Stimulated activated CD4-positive, alpha-beta T cell treated with anti-CD3 and anti-CD28 coated beads, Interleukin-4, amount 100 ng/mL, for 48 hours (primary cell): ENCODE data around the gene TNFRSF1B.

Experiments
- DNase-seq, 2 donors: peaks; one replicate each; pipeline ENCODE4 v3.0.0-alpha.2; 2020; ENCODE audit warnings: low read depth in 2 of 2

Gene TNFRSF1B

DNA sequence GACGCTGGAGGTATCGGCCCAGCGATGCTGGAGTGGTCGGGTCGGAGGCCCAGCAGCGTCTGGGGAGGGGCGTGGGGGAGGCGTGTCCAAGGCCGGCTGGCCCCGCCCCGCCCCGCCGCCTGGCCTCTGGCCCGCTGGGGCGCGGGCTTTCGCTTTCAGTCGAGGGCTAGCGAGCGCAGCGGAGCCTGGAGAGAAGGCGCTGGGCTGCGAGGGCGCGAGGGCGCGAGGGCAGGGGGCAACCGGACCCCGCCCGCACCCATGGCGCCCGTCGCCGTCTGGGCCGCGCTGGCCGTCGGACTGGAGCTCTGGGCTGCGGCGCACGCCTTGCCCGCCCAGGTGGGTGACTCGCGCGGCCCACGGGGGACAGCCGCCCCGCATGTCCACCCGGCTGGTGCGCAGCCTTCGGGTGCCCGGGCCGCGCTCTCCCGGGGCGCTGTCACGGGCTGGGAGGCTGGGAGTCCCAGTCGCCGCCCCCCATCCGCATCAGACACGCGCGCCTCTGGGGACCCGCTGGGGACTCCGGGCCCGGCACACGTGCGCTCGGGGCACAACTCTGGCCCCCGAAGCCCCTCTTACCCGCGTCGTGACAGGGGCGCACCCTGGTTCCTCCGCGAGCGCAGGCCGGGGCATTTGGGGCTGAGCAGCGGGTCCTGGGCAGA is at the start of gene TNFRSF1B:
Gene TNFRSF1B (plus strand): TSS at position 158 of the 659 bp plus-strand sequence. CDS start 101 bp downstream, at position 259.
- peak; percentile 64 to 67 for DNase-seq

DNA sequence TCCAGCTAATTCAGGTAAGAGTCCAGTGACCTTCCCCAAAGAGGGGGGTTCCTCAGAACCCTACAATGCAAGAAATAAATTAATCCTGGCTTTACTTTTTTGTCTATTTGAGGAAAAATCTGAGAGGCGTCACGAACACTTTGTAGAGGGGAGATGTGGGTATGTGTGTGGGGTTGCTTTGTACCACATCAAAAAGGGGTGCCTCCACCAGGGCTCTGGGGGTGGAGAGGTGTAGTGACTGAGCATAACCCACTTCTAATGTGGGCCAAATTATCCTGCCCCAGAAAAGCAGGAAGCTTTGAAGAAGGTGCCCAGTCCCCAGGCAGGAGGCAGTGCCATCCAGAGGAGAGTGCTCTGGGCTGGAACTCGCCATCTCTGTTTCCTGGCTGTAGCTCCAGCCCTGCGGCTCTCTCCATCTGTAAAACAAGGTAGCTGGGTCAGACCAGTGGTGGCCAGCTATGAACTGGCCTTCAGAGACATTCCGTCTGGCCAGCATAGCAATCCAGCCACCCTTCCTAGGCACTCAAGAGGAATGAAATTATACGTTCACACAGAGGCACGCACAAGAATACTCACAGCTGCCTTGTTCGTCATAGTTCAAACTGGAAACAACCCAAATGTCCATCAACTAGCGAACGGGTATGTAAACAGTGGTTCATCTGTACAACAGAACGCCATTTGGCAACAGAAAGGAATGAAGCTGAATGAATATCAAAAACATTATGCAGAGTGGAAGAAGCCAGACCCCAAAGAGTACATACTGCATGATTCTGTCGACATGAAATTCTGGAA is 45.4 kb upstream of the TNFRSF1B start:
- no peak for DNase-seq

DNA sequence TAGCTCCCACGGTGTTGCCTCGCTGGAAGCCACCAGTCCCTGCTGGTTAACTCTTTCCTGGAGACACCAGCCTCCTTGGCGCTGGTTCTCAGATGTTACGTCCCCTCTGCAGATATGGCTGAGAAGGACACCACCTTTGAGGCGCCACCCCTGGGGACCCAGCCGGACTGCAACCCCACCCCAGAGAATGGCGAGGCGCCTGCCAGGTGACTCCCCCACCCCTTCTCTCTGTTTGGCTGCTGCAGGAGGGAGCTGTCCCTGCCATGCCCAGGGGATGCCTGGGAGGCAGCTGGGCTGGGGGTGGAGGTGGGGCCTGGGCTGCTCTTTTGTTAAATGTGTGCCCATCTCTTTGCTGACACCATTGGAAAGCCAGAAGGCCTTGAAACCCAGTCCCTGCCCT is 43.6 kb upstream of the TNFRSF1B start:
- no peak for DNase-seq

DNA sequence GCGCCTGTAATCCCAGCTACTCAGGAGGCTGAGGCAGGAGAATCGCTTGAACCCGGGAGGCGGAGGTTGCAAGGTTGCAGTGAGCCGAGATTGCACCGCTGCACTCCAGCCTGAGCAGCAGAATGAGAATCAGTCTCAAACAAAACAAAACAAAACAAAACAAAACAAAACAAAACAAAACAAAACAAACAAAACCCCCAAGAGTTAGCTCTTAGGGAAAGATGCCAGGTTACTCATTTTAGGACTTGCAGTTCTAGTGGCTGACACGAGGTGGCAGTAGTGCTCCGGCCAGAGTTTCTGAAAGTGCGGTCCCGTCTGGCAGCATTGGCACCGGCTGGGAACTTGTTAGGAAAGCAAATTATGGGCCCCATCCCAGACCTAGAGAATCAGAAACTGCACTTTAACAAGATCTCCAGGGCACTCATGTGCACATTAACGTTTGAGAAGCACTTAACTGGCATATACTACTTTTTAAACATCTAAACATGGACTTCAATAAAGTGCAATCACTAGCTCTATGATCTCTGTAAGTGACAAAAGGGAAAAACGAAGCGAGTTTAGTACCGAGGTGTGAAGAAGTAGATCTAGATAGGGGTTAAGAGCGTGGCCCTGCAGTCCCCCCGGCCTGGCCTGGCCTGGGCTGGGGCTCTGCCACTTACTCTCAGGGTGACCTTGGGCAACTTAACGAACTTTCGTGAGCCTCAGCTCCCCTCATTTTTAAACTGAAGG is 41.9 kb upstream of the TNFRSF1B start:
- DNase-seq, result peak; percentile 55 to 72

DNA sequence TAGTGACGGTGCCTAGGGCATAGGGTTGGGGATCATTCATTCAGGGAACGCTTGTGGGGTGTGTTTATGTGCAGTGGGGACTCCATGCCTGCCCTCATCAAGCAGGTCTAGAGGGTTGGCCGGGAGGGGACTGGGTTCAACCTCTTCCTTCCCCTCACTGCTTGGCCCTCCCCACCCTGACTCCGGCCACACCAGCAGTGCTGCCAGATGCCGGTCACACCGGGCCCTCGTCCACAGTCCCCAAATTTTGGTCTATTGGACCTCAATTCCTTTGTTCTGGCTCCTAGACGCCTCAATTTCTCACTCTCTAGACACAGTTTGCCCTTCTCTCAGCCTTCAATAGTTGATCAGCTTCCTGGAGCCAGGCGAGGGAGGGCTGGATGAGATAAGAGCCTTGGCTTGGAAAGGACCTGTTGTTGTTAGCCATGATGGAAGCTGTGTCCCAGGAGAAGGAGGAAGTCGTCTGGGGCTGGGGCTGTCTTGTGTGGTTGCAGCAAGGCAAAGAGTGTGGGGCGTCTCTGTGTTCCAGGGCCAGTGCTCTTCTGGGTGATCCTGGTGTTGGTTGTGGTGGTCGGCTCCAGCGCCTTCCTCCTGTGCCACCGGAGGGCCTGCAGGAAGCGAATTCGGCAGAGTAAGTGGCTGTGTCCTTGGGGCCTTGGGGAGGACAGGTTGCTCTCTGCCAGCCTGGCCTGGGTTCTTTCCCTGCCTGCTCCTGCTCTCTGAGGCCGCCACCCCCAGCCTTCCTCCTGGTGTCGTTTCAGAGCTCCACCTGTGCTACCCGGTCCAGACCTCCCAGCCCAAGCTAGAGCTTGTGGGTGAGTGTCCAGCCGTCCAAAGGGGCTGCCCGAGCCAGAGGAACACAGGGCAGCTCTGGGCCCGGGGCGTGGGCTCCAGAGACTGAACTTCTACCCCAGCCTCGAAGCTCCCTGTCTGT is 41.1 kb upstream of the TNFRSF1B start:
- no peak for DNase-seq

DNA sequence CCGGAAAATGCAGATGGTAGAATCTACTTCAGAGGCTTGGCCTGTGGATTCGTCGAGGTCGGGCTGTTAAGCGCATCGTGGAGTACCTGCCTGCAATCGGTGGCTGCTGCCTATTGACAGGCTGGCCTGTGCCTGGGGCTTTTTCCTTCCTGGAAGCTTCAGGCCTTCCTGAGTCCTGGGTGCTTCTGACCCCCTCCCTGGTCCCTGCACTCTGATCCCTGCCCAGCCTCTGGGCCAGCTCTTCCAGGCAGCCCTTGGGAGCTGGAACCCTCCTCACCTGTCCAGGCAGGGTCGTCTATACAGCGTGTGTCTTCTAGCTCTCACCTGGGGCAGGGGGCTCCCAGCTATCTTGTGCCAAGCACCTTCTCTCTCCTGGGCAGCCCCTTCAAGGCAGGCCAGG is 40.0 kb upstream of the TNFRSF1B start:
- DNase-seq, result no peak

DNA sequence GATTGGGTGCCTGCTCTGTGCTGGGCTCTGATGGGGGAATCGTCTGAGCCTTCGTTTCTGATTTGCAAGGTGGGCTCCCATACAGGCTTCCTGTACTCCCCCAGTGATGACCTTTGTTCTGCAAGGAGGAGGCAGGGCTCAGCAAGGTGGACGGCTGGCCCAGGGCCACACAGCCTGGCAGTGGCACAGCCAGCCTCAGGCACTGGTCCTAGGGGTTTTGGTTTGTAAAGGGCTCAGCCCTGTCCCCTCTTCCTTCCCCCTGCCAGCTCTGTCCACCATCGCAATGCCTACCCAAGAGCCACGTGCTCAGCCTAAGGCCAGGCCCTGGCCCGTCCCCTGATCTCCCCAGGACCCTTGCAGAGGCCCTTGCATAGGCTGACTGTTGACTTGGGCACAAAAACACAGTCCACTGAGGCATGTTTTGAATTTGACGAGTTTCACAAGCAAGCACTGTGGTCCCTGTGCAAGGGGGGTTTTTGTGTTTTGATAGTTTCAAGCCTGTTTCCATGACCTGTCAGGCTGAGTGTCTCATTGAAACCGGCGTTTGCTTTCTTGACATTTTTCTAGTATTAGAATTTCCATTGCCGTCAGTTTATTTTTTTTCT is 39.5 kb upstream of the TNFRSF1B start:
- no peak for DNase-seq

DNA sequence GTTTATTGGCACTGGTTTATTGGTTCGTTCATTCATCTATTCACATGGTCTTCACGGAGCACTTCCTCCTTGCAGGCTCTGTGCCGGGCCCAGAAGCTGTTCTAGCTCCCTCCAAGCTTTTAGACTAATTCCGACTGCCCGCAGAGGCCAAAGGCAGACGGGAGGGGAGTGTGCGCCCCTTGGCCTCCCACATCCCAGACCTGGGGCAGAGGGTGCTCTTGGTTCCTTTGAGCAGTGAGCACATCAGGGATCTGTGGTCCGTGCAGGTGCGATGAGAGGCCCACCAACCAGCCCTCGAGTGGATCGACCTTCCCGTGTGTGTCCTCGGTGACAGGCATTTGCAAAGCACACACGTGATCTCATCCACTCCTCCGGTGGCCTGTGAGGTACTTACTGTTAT is 38.7 kb upstream of the TNFRSF1B start:
- DNase-seq, result no peak

DNA sequence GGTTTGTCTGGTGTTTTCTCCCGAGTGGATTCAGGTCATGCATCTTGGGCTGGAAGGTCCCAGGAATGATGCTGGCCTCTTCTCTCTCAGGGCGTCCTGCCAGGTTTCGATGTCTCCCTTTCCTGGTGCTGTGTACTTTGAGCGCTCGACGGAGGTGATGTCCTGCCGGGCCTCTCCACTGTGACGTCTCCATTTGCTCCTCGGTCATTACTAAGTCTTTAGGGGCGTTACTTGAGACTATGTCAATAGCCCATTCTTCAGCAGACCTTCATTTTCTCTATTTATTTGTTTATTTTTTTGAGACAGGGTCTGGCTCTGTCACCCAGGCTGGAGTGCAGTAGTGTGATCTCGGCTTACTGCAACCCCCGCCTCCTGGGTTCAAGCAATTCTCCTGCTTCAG is 37.2 kb upstream of the TNFRSF1B start:
- no peak for DNase-seq

DNA sequence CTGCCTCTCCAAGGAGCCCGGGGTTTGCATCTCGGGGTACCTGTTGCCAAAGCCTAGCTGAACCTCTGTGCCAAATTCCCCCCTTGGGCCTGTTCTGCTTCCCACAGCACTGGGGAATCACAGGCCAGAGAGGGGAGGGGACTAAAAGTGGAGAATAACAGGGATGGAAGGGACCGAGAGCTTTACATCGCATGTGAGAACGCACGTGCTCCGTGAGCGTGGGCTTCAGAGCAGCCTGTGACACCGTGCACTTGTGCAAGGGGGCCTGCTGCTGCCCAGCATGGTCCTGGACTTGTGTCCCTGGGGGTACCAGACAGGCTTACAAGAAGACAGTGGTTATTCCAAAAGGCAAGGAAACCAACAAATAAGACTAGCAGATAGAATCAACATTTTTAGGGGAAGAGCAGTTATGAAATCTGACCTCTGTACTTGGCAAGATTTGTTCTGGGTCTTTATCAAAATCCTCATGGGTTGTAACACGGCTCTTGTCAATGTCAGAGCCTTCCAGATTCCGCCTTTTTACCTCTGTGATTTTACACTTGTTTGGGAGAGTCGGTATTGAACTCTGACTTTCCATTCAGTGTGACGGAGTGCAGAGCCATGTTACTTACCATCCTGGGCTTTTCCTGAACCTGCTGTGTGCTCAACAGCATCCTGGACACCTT is 36.2 kb upstream of the TNFRSF1B start:
- no peak for DNase-seq

DNA sequence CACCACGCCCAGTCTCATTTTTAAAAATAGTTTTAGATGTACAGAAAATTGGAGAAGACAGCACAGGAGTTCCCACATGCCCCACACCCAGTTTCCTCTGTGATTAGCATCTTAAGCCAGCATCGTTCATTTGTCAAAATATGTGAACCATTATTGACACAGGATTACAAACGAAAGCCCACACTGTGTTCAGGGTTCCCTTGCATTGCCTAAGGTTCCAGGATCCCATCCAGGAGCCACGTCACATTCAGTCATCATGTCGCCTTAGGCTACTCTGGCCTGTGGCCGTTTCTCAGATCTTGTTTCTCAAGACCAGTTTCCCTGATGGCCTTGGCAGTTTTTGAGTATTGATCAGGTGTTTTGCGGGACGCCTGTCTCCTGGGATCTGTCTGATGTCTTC is 34.7 kb upstream of the TNFRSF1B start:
- no peak for DNase-seq

DNA sequence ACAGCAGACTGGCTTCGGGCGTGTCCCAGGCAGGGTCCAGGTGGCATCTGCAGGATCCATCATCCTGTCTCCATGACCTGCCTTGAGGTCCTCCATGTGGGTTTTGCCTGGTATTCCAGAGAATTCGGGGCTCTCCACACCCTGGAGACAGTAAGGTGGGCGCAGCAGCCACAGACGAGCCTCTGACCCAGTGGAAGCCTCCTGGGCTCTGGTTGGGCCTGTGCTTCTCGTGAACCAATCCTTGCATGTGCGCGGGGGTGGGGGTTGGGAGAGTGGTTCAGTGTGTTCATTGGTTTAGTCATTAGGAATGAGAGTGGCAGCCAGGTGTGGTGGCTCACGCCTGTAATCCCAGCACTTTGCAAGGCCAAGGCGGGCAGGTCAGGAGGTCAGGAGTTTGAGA is 32.1 kb upstream of the TNFRSF1B start:
- no peak for DNase-seq

DNA sequence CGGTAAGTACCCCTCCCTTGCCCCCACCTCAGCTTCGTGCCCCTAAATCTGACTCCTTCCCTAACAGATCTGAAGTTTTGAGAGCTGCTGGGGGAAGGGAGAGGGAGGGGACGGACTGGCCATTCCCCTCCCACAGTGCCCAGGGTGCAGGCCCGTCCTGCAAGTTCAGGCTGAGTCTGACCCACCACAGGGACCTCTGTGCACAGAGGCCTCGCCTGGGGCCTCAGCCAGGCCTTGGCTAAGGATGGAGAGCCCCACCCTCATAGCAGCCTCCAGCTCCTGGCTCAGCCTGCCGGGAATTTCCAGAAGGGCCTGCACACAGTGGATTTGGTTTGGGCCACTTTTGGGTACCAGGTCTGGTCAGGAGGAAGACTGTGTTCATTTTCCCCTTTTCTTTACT is 31.2 kb upstream of the TNFRSF1B start:
- DNase-seq, result no peak

DNA sequence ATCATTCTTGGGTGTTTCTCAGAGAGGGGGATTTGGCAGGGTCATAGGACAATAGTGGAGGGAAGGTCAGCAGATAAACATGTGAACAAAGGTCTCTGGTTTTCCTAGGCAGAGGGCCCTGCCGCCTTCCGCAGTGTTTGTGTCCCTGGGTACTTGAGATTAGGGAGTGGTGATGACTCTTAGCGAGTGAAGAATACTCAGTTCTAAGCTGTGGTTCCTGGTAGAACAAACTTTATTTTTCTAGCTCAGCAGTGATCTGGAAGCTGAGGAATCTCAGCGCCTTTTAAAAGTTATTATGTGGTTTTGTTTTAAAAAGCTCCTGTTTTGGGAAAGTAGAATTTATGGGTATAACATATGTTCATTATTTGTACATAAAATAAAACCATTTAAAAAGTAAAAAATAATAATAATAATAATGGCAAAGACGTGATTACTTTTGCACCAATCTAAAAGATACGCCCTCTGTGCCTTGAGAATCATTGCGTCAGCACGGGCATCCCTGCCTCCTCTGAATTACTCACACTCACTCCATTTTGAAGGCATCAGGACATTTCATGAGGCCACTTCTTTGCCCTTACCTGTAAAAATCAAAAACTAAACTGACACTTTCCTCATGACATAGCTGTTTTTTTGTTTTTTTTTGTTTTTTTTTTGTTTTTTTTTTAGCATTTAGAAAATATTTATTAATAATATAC is 29.7 kb upstream of the TNFRSF1B start:
- DNase-seq, result no peak

DNA sequence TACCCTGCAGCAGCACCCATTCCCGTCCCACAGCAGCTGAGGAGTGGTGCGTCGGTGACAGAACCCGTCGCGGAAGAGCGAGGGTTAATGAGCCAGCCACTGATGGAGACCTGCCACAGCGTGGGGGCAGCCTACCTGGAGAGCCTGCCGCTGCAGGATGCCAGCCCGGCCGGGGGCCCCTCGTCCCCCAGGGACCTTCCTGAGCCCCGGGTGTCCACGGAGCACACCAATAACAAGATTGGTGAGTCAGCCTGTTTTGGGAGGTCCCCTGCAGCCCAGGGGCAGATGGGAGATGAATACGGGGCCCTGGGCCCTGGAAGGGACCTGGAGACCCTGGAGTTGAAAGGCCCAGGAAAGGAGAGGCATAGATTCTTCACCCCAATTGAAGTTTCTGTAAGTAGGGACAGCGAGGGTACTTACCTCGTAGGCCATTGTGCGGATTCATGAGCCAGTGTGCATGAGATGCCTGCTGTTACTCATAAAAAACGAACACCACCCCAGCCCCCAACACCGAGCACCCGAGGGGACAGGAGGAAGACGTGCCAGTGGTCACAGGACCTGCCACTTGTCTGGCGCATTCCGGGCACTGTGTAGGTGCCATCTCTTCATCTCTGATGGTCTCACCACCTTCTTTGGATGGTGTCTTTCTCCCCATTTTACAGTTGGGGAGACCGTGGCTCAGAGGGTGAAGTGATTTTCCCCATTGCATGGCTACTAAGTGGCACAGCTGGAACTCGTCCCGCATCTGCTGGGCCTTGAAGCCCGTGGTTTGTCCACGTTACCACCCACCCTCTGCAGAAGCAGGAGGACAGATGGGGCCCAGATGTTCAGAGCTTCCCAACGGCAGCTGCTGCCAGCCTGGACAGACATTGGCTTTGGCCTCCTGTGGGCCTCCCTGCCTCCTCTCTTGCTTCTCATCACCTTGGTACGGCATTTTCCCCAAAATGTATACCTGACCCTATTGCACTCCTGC is 28.3 kb upstream of the TNFRSF1B start:
- no peak for DNase-seq

DNA sequence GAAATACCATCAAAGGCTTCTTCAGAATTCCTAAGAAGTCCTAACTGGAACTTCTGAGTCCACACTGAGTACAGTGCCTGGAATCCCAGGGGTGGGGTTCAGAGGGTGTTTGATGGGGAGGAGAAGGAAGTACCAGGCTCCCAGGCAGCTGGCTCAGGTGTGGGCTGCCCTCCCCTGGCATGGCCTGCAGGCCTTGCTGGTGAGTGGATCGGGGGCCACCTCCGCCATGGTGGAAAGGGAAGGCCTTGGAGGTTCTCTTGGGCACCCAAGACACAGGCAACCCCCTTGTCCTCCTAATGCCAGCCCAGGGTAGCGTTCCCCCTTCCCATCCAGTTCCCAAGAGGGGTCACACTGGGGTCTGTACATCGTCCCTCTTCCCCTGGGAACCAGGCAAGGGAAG is 26.8 kb upstream of the TNFRSF1B start:
- no peak for DNase-seq

DNA sequence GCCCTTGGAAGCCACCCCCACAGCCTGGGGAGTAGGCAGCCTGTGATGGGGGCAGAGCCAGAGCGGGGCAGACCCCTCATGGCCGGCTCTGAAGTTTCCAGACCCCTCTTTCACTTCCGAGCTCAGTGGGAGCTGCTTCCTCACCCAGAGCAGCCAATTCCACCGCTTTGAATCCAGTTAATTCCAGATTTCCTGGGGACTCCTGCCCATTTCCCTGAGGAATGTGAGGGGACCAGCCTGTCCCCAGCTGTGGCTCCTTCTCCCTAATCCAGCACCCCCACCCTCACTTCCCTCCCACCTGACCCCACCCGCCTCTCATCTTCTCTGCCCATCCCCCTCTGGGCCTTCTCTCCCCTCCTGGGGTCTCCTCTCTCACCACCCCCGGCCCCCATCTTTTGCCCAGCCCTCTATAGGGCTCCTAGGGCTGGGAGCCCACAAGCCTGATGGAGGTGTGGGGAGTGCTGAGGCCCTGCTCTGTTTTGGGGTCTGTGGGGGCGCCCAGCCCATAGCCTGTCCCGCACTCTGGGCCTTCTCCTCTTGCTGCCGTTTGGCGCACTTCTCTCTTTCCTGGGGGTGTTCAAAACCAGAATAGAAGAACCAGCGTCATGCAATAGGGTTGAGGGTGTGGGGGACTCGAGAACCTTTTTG is 26.2 kb upstream of the TNFRSF1B start:
- DNase-seq, result no peak

DNA sequence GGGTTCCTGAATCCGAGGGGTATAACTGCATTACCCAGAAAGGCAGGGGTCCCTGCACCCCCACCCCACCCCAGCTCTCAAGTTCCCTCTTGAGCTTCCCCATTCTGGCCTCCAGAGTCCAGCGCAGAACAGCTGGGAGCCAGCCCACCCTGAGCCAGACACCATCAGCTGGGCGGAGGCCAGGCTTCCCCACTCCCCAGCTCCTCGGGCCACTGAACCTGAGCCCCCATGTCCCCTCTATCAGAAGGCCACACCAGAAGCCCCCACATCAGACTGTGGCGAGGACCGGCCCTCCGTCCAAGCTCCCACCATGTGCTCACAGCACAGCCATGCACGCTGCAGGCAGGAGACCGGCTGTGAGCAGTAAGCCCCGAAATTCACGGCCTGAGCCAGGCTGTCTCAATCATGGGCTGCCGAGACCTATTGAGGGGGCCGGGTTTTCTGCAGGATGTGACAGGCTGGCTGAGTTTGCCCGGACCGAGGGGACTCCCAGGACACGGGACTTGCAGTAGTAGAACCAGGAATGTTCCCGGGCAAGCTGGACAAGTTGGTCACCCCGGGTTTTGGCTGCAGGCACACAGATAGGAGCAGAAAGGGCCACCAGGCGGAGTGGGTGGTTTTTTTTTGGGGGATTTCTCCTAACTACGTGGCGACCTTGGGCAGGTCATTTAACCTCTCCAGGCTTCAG is 25.5 kb upstream of the TNFRSF1B start:
- DNase-seq, result no peak
